IPS-18c (cell line): ENCODE data around the gene VENTX.

ENCODE experiments used
- H3K4me3 ChIP-seq: 2 replicates; pipeline ENCODE4 v1.7.0; 2013; ENCODE audit warnings: low read depth, mild to moderate bottlenecking, low read length, moderate library complexity; ENCODE audit not compliant: insufficient read depth
- H3K9me3 ChIP-seq: one replicate; pipeline ENCODE4 v1.6.1; 2013; ENCODE audit warnings: mild to moderate bottlenecking, low read length, moderate library complexity; ENCODE audit not compliant: control insufficient read depth, insufficient read depth

Gene VENTX

DNA sequence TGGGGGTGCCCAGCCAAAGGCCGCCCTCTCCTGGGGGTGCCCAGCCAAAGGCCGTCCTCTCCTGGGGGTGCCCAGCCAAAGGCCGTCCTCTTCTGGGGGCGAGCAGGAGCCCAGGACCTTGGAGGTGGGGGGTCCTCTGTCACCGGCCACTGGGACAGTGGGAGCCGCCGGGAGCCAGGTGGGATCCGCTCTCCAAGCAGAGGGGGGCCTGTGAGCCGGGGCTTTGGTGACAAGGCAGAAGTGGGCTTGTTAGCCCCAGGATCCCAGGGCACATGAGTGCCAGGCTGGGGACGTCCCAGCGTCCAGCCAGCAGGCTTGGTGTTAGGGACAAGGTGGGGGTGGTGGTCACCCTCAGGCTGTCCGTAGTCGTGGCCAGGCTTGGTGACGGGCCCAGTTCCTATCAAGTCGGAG, 37.0 kb upstream of the VENTX start:
- Histone ChIP-seq H3K9me3 (peaks cover 2% of the 10 kb centered on the region), H3K4me3 (no peak overlapping the region)

DNA sequence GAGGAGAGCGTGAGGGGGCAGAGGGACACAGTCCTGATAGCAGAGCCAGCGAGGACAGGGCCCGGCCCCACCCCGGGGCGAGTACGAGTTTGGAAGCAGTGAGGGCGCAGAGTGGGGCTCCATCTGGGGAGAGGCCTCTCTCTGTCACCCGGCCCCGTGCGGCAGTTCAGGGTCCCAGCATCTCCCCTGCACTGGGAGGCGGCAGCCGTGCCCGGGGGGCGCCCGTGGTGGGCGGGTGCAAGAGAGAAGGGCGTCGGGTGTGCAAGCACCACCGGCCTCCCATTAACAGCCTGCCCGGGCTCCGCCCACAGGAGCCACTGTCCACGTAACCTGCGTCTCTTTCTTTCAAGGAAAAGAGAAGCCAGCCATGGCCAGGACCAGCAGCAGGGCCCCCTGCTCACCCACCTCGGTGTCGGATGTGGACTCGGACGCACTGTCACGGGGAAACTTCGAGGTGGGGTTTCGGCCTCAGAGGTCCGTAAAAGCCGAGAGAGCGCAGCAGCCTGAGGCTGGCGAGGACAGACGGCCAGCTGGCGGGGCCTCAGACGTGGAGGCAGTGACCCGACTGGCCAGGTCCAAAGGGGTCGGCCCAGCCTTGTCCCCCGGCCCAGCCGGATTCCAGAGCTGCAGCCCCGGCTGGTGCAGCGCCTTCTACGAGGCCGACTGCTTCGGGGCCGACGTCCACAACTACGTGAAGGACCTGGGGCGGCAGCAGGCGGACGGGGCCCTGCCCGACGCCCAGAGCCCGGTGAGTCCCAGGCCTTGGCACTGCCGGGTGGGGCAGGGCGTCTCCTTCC, 36.3 kb upstream of the VENTX start:
- Histone ChIP-seq H3K9me3 (peaks cover 2% of the 10 kb centered on the region), H3K4me3 (no peak overlapping the region)

DNA sequence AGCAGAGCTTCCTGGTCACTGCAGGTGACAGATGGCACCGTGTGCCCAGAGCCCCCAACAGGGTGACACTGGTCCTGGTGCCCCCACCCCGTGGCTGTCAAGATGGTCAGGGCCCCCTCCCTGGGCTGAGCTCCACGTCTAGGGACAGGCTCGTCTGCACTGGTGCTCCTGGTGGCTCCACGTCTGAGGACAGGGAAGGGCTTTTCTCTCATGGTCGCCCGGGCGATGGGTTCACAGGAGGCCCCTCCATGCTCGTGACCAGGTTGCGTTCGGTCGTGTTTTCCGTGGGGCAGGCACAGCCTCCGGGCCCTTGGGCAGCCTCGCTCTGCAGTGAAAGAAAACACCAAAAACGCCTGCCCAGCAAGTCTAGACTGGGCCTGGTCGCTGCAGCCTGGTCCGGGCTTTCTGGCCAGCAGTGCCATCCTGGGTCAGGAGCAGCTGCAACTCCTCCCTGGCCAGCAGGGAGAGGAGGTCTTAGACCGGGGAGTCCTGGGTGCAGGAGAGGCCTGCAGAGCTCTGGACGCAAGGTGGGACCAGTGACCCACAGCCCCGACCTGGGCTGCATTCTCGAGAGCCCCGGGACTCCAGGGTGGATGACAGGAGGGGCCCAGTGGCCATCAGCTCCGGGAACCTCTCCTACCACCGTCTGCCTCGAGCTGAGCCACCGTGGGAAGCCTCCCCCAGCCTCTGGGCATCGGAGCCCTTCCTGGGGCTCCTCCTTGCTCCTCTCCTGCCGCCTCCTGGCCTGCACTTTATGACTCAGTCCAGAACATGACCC, 35.5 kb upstream of the VENTX start:
- no peaks in the 10 kb centered on the region for H3K9me3 ChIP-seq
- H3K4me3 ChIP-seq = no peak overlapping the region

DNA sequence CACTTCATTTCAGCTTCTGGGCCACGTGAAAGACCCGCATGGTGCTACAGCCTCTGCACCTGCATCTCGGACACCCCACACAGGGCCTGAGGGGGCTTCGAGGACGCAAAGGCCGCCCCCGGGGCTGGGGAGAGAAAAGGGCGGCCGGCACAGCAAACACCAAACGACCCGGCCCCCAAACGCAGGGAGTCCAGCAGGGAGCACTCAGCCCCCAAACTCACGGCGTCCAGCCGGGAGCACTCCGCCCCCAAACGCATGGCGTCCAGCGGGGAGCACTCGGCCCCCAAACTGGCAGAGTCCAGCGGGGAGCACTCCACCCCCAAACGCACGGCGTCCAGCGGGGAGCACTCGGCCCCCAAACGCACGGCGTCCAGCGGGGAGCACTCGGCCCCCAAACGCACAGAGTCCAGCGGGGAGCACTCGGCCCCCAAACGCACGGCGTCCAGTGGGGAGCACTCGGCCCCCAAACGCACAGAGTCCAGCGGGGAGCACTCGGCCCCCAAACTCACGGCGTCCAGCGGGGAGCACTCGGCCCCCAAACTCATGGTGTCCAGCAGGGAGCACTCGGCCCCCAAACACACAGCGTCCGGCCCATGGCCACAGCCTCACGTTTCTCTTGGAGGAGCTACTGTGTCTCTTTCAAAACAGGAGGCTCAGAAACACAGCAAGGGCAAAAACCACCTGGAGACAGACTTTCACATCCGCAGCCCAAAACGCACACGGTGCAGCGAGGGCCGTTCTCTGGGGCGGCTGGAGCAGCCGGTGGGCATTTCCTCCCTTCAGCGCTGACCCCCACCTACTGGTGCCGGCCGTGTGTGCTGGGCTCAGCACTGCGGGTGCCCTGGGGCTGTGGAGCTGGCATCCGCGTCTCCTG, 34.6 kb upstream of the VENTX start:
- H3K4me3 ChIP-seq = no peak overlapping the region
- H3K9me3 ChIP-seq = no peaks in the 10 kb centered on the region

DNA sequence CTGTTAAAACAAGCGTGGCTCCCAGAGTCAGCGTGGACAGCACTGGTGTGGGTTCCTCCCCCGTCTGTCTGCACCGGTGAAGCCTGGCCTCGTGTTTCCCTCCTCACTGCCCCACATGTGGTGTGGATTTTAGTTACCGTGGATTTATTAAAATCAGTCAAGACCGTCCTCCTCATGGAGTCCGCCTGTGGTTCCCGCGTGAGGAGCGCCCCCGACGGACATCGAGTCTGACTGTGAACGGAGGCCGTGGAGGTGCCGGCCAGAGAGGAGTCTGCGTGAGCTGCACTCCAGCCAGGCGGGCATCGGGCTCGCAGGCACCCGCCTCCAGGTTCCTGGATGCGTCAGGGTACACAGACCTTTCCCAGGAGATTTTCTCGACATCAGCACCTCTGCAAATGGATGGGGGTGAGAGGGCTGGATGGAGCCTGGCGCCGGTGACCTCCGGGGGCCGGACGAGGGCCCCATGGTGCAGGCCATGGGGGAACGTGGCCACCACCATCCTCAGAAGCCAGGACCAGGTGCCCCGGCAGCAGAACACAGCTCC, 33.9 kb upstream of the VENTX start:
- no peaks in the 10 kb centered on the region for H3K9me3 ChIP-seq
- no peak overlapping the region for H3K4me3 ChIP-seq

DNA sequence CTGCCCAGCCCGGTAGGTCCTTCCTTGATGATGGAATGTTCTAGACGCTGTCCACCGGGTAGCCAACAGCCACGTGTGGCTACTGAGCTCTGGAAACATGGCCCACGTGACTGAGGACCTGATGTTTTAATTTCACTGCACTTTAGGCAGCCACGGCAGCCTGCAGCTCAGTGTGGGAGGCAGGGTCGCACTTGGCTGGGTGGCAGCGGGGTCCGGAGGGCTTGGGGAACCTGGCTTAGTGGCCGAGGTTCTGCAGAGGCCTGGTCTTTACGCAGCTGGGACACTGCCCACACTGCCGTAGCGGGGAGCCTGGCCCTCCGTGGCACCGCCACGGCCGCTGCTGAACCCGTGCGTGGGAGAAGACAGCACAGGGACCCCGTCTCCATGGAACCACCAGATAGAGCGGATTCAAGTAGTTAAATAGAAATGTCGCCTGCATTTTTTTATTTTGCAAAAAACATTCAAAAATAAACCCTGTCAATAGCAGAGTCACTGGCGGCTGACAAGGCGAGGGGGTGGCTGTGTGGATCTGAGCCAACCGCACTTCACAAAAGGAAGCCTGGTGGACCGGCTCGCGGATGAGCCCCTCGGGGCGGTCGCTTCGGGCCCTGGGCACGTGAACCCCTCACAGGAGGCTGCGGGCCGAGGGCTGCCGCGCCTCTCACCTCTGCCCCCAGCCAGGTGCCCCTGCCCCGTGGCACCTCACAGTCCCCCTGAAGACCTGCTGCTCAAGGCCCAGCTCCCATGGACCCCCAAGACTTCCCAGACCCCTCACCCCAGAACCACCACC, 33.2 kb upstream of the VENTX start:
- Histone ChIP-seq H3K4me3 (no peak overlapping the region), H3K9me3 (no peaks in the 10 kb centered on the region)

DNA sequence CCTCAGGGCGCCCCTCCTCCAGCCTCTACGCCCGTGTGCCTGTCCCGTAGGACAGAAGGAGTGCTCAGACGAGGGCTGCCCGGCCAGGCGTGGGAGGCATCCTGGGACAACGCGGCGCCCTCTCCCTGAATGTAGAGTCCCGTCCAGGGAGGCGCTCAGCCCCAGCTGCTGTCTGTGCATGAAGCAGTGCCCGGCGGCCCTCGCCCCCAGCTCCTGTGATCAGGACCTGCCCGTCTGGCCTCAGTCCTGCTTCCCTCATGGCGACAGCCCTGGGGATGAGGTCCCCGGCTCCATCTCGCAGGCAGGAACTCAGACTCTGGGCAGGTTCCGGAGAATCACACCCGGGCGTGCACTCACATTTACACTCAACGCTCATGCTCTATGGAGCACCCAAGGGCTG, 32.5 kb upstream of the VENTX start:
- H3K9me3 ChIP-seq = no peaks in the 10 kb centered on the region

DNA sequence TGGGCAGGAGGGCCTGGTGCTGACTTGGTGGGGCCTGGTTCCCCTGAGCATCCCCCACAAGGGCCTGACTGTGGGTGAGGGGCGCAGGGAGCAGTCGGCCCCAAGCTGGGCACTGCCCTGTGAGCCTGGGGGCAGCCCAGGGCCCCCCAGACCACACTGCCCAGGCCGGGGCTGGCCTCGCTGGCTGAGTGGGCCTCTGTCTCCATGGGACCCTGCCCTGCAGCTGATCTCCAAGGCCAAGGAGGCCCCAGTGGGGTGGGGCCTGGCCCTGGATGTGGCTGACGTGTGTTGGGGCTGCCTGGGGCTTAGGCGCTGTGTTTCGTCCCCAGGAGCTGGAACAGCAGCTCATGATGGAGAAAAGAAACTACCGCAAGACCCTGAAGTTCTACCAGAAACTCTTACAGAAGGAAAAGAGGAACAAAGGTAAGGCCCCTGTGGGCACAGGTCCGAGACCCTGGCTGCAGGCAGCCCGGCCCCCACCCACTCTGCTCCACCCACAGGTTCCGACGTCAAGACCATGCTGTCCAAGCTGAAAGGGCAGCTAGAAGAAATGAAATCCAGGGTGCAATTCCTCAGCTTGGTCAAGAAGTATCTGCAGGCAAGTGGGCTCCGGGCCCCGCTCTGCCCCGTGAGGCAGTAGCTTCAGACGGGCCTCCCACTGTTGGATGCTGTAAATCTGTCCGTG, 31.2 kb upstream of the VENTX start:
- H3K4me3 ChIP-seq = no peak overlapping the region
- H3K9me3 ChIP-seq = no peaks in the 10 kb centered on the region

More for the DNA sequence above, 32.5 kb upstream of the VENTX start:
- H3K4me3 ChIP-seq = no peak overlapping the region

DNA sequence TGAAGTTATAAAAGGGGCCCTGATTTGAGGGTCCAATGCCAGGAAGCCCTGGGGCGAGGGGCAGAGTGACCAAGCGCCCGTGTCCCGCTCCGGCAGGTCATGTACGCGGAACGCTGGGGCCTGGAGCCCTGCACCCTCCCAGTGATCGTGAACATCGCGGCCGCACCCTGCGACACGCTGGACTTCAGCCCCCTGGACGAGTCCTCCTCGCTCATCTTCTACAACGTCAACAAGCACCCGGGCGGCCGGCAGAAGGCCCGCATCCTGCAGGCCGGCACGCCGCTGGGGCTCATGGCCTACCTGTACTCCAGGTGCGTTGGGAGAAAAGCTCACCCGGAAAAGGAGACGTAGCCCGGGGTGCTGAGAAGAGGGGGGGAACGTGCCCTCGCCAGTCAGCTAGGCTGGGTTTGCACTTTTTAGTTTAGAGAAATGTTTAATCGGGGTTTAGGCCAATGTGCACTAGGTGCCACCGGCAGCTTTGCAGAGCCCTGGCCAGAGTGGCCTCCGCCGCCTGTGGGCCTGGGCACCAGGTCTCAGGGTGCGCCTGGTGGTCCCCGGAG, 30.5 kb upstream of the VENTX start:
- Histone ChIP-seq H3K9me3 (no peaks in the 10 kb centered on the region), H3K4me3 (no peak overlapping the region)

DNA sequence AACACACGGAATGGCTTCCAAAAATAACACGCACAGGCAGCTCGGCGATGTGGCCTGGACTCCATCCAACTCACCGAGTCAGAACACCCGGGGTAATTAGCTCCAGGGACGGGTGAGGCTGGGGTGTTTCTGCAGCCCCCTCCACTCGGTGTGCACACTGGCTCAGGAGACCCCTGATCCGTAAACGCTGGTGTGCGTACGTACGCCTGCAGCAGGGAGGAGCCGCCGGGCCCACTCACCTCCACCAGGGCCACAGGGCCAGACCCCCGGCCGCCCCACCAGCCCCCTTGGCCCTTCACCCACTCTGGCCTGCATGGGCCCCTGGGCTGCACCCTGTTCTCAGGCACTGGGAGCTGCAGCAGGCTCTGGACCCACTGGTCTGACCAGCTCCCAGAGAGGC, 30.0 kb upstream of the VENTX start:
- Histone ChIP-seq H3K4me3 (no peak overlapping the region), H3K9me3 (no peaks in the 10 kb centered on the region)

DNA sequence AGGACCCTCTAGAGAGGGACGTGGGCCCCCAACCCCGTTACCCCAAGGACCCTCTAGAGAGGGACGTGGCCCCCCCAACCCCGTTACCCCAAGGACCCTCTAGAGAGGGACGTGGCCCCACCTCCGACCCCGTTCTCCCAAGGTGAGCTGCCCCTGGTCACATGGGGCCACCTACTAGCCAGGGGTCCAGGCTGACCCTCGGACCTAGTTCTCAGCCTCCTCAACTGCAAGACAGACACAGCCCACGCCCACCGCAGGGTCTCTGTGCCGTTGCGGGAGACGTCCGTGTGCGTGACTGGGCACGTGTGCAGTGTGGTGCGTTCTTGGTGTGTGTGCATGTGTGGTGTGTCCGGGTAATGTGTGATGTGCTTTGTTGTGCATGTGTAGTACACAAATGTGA, 29.2 kb upstream of the VENTX start:
- Histone ChIP-seq H3K9me3 (no peaks in the 10 kb centered on the region), H3K4me3 (no peak overlapping the region)

DNA sequence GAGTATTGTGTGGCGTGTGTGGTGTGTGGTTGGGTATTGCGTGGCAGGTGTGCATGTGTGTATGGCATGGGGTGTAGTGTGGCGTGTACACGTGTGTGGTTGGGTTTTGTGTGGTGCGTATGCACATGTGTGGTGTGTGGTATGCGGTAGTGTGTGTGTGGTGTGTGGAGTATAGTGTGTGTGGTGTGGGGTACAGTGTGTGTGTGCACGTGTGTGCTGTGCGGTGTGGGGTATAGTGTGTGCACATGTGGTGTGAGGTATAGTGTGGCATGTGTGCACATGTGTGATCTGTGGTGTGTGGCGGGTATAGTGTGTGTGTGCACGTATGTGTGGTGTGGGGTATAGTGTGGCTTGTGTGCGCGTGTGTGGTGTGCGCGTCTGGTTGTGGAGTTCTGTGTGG, 28.5 kb upstream of the VENTX start:
- no peak overlapping the region for H3K4me3 ChIP-seq
- H3K9me3 ChIP-seq = no peaks in the 10 kb centered on the region

DNA sequence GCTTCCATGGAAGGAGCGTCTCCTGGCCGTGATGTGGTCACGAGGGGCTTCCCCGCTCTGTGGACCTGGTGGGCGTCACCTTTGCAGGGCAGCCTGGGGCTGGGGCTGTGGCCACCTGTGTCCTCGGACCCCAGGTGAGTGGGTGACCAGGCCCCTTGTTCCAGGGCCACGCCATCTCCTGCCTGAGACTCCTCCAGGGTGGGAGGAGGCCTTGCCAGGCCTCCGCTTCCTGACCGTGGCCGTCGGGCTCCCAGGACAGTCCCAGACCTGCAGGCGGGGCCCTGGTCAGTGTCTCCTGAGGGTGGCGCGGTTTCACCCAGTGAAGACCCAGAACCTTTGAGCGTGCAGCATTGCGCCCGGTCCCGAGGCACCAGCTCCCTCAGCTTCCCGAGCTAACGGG, 28.0 kb upstream of the VENTX start:
- Histone ChIP-seq H3K4me3 (no peak overlapping the region), H3K9me3 (no peaks in the 10 kb centered on the region)

DNA sequence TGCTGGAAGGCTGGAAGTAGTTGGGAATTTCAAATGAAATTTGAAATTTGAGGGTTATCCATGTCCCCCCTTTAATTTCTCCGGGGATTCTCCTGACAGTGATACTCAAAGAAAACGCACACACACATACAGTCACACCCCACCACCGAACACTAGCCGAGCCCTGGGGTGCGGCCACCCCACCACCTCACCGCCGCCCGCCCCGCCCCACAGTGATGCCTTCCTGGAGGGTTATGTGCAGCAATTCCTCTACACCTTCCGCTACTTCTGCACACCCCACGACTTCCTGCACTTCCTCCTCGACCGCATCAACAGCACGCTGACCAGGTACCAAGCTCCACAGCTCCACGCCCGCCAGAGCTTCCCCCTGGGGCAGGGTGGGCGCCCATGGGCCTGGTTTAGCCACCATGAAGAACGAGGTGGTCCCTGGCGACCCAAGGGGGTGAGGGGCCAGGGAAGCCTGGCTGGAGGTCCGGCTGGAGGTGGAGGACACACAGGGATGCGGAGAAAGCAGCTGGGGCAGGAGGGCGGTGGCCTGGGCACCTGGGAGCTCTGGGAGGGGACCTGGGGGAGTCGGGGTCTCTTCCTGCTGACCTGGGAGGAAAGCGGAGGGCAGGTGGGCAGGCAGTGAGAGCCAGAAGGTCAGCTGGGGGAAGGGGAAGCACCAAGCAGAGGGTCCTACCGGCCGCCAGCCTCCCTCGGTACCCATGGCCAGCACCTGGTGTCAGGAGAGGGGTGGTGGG, 27.1 kb upstream of the VENTX start:
- H3K9me3 ChIP-seq = no peaks in the 10 kb centered on the region
- no peak overlapping the region for H3K4me3 ChIP-seq

DNA sequence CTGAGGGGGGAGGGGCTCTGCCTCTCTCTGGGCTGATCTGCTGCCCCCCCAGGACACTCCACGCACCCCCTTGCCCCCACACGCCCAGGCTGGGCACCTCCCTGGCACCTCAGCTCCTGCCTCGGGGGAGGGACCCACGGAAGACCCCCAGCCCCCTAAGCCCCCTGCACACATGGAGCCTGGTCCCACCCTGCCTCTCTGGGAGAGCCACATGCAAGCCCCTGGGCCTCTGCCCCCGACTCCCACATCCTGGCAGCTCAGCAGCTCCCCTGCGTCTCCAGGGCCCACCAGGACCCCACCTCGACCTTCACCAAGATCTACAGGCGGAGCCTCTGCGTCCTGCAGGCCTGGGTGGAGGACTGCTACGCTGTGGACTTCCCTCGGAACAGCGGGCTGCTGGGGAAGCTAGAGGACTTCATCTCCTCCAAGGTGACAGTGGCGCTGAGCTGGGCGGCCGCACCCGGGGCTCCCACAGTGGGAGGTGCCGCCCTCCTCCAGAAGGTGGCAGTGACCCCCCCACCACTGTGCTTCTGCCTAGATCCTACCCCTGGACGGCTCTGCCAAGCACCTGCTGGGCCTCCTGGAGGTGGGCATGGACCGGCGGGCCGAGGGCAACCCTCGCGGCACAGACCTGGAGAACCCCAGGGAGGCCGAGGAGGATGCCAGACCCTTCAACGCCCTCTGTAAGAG, 26.4 kb upstream of the VENTX start:
- H3K4me3 ChIP-seq = no peak overlapping the region
- no peaks in the 10 kb centered on the region for H3K9me3 ChIP-seq
